HK-2 (cell line): ENCODE data around the gene ACSF3.
"Not testable (repeated sequence)": the region's sequence is repeated elsewhere in the genome, so short reads cannot be mapped to it uniquely, and the experiment has no call there.

Source experiments
- DNase-seq: peaks from one replicate; pipeline ENCODE4 v3.0.0-alpha.2; 2018; ENCODE audit not compliant: unreplicated experiment

ACSF3 gene

DNA sequence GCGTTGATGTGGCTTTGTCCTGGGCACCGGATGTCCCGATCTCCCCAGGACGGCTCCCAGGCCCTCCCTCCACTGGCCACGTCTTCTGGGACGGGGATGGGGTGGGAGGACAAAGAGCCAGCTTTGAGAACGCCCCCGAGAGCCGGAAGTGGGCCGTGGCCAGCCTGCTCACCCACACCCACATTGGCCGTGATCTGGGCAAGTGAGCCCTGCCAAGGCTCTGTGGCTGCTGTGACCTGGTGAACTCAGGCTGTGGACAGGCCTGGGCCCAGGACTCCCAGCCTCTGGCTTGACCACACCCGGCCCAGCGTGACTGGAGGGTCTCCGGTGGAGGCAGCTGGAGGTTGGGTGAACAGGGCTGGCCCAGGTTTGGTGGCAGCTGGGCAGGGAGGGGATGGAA lies 81.2 kb downstream of the ACSF3 start:
- DNase-seq, result no peak

DNA sequence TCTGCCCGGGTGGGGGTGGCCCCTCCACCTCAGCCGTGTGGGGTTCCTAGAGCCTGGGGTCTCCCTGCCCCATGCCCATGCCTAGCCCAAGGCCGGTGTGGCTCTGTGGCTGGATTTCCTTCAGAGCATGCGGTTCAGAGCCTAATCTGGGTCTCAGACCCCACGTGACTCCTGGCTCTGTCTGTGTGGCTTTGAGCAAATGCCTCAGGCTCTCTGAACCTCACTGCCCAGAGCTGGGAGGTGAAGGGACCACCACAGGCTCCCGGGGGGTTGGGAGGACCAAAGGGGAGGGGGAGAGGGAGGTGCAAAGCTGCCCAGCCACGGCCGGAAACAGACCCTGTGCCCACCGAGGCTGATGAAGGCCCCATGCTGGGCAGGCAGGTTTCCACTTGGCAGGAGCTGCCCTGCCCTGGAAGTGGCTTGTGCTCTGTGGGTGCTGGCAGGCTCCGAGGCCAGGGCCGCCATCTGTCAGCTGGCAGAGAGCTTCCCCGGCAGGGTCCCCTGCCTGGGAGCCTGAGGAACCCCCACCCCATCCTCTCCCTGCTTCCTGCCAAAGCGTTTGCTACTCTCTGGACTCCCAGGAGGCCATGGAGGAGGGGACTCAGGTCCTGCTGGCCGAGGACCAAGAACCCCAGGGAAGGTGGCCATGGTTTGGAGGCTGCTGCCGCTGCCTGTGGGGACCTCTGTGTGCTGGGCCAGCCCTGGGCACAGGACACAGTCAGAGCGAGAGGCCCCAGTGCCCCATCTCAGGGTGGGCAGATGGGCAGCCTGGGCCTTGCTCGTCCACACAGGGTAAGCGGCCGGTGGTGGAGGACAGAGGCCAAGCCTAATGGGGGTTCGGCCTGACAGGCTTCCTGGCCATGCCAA lies 81.9 kb downstream of the ACSF3 start:
- DNase-seq, result no peak

GRCh38 chr16:89176147-89176690 lies 82.6 kb downstream of the ACSF3 start:
- no peak for DNase-seq

GRCh38 chr16:89176717-89177116 lies 83.1 kb downstream of the ACSF3 start:
- DNase-seq, result no peak

DNA sequence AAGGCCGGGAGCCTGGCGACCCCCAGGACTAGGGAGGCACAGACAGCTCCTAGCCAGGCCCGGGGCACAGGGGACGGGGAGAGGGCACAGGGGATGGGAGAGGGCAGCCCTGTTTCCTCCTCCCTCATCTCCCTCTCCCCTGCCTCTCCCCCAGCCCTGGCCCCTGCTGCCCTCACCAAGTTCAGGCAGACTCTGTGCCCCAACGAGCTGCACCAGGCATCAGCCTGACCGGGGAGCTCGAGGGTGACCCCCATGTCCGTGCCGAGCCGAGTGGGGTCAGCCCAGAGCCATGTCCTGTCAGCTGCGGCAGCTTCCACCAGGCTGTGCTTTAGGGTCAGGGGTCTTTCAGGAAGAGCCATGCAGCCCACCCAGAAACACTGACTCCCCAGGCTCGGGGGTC lies 83.8 kb downstream of the ACSF3 start:
- DNase-seq, result no peak

GRCh38 chr16:89178453-89179147 lies 84.9 kb downstream of the ACSF3 start:
- no peak for DNase-seq

- DNase-seq, result no peak
Observed at GRCh38 chr16:89179148-89179484, 85.5 kb downstream of the ACSF3 start.

- no peak for DNase-seq
Observed at GRCh38 chr16:89179656-89180315, 86.1 kb downstream of the ACSF3 start.

DNA sequence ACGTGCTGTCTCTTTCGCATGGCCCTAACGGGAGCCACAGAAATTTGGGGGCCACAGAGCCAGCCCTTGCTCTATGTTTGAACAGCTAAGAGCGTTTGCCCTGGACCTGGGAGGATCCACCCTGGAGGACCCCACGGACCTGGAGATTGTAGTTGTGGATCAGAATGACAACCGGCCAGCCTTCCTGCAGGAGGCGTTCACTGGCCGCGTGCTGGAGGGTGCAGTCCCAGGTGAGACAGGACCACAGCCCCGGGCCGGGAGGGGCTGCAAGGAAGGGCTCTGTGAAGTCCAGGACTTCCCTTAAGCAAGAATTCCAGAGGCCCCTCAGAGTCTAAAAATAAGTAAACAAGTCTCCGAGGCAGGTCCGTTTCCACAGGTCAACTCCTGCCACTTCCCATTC lies 89.8 kb downstream of the ACSF3 start:
- DNase-seq, result no peak

- no peak for DNase-seq
Observed at GRCh38 chr16:89183975-89184676, 90.5 kb downstream of the ACSF3 start.

GRCh38 chr16:89184677-89184932 lies 91.0 kb downstream of the ACSF3 start:
- DNase-seq, result no peak

DNA sequence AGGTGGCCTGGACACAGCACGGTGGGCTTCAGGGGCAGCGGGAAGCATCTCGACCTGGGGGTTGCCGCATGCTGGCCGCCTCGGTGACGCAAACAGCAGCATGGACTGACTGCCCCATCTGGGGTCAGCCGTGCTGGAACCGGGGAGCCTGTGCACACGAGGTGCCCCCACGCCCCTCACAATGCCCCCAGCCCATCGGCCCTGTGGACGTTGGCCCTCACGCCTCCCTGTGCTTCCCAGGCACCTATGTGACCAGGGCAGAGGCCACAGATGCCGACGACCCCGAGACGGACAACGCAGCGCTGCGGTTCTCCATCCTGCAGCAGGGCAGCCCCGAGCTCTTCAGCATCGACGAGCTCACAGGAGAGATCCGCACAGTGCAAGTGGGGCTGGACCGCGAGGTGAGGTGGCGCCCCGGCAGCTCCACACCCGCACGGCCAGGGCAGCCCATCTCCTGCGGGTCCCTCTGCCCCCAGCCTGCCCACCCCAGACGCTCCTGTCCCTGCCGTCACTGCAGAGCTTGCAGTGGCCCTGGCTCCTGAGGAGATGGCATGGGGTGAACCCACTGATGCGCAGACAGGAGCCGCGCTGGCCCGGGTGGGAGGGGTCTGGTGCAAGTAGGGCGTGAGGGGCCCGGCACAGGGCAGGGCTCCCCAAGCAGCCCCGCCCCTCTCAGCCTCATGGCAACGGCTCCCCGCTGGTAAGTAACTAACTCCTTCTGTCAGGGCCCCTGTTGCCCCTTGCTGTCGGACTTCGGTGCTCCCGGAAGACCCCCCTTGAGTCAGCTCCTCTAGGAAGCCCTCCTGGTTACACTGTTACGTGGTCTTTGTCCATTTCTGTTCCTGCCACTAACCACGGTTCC lies 91.5 kb downstream of the ACSF3 start:
- DNase-seq, result no peak

DNA sequence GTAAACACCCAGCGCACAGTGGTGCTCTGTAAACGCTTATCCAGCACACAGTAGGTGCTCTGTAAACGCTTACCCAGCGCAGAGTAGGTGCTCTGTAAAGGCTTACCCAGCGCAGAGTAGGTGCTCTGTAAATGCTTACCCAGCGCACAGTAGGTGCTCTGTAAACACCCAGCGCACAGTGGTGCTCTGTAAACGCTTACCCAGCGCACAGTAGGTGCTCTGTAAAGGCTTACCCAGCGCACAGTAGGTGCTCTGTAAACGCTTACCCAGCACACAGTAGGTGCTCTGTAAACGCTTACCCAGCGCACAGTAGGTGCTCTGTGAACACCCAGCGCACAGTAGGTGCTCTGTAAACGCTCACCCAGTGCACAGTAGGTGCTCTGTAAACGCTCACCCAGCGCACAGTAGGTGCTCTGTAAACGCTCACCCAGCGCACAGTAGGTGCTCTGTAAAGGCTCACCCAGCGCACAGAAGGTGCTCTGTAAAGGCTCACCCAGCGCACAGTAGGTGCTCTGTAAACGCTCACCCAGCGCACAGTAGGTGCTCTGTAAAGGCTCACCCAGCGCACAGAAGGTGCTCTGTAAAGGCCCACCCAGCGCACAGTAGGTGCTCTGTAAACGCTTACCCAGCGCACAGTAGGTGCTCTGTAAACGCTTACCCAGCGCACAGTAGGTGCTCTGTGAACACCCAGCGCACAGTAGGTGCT lies 92.4 kb downstream of the ACSF3 start:
- not testable (repeated sequence) for DNase-seq

- DNase-seq, result not testable (repeated sequence)
Observed at GRCh38 chr16:89186593-89187031, 93.0 kb downstream of the ACSF3 start.

GRCh38 chr16:89187032-89187769 lies 93.5 kb downstream of the ACSF3 start:
- no peak for DNase-seq

- no peak for DNase-seq
Observed at GRCh38 chr16:89187770-89188392, 94.2 kb downstream of the ACSF3 start.

- not testable (repeated sequence) for DNase-seq
Observed at GRCh38 chr16:89188471-89189357, 95.1 kb downstream of the ACSF3 start.

- DNase-seq, result no peak
Observed at GRCh38 chr16:89189358-89190025, 95.8 kb downstream of the ACSF3 start.
